Endothelial cell of umbilical vein (primary cell): Measurements from ENCODE around the gene ADAP1. TPM values are rescaled to one million over a fixed set of nuclear protein-coding genes. Genes with fewer than 3 reads are reported as not detected.

Experiments
- BruUV-seq: library from RNA; stranded (reverse); fragments of 400-500 nt; replicated peaks from 2 replicates; lab custom pipeline; 2021; lab: Mats Ljungman, UMichigan
- CTCF ChIA-PET: fragments of 300-600, 350-600 bp; sonication (Branson Sonifier 250); formaldehyde crosslinking; loops from one replicate; lab custom pipeline; 2021; ENCODE audit warnings: antibody characterized with exemption, inconsistent platforms; lab: Charles Lee
- POLR2A ChIA-PET: fragments of 300-600, 350-600 bp; sonication (Branson Sonifier 250); formaldehyde crosslinking; loops from one replicate; lab custom pipeline; 2021; ENCODE audit warnings: antibody characterized with exemption, inconsistent platforms; lab: Charles Lee
- DNase-seq: peaks from one replicate; pipeline ENCODE4 v3.0.0-alpha.2; 2011; ENCODE audit warnings: low read depth, low spot score
- FAIRE-seq: peaks from 2 replicates; lab custom pipeline; 2011; peaks lifted over from hg19 to GRCh38; lab: Jason Lieb, UNC
- H2AFZ ChIP-seq: 2 replicates; pipeline ENCODE4 v1.6.0; 2012; ENCODE audit warnings: low read depth, low read length, control low read depth, inconsistent platforms
- H3K27ac ChIP-seq: 2 replicates; pipeline ENCODE4 v1.5.1; 2011; ENCODE audit warnings: low read depth, mild to moderate bottlenecking, control low read depth, low read length, moderate library complexity; ENCODE audit not compliant: insufficient read depth
- H3K27me3 ChIP-seq, 2 experiments: 2 replicates each; pipeline versions ENCODE4 v1.6.0 to v1.6.1; 2011; ENCODE audit warnings: low read length in 2 of 2, mixed read lengths in 1 of 2; ENCODE audit not compliant: control insufficient read depth in 2 of 2, insufficient read depth in 2 of 2
- H3K36me3 ChIP-seq, 2 experiments: 2 replicates in 1 of 2; 3 replicates in 1 of 2; pipeline ENCODE4 v1.5.1; 2011; ENCODE audit warnings: low read length in 2 of 2, mild to moderate bottlenecking in 1 of 2, moderate library complexity in 1 of 2; ENCODE audit not compliant: control insufficient read depth in 2 of 2, insufficient read depth in 2 of 2; ENCODE audit errors: extremely low read depth in 1 of 2
- H3K4me1 ChIP-seq: 3 replicates; pipeline ENCODE4 v1.5.1; 2011; ENCODE audit warnings: mild to moderate bottlenecking, low read length; ENCODE audit not compliant: control insufficient read depth, insufficient read depth; ENCODE audit errors: extremely low read depth
- H3K4me2 ChIP-seq: 2 replicates; pipeline ENCODE4 v1.6.1; 2011; ENCODE audit warnings: low read length, control low read depth, mixed read lengths; ENCODE audit not compliant: insufficient read depth
- H3K4me3 ChIP-seq, 3 experiments: fragments of 200-600 bp in 1 of 3; sonication (generic), shearing (Covaris generic) in 1 of 3; replicated peaks in 1 of 3; 2 replicates each; pipeline ENCODE4 v1.5.1; 2011 to 2016; ENCODE audit warnings: control low read depth in 3 of 3, low read length in 3 of 3, mild to moderate bottlenecking in 2 of 3, inconsistent platforms in 1 of 3, low read depth in 1 of 3, moderate library complexity in 1 of 3; ENCODE audit not compliant: insufficient read depth in 1 of 3
- H3K79me2 ChIP-seq: 2 replicates; pipeline ENCODE4 v1.6.0; 2012; ENCODE audit warnings: low read length, inconsistent platforms; ENCODE audit not compliant: control insufficient read depth, insufficient read depth
- H3K9ac ChIP-seq: replicated peaks from 2 replicates; pipeline ENCODE3; 2011; ENCODE audit warnings: low read length, control low read depth; ENCODE audit not compliant: insufficient read depth; ENCODE audit errors: extremely low read depth
- H3K9me1 ChIP-seq: replicated peaks from 3 replicates; pipeline ENCODE4 v1.6.0; 2011; ENCODE audit warnings: mild to moderate bottlenecking, low read length; ENCODE audit not compliant: control insufficient read depth, insufficient read depth; ENCODE audit errors: extremely low read depth
- H3K9me3 ChIP-seq: replicated peaks from 2 replicates; pipeline ENCODE4 v1.5.1; 2012; ENCODE audit warnings: low read length, inconsistent platforms; ENCODE audit not compliant: control insufficient read depth, insufficient read depth
- H4K20me1 ChIP-seq: replicated peaks from 2 replicates; pipeline ENCODE3; 2011; ENCODE audit warnings: mild to moderate bottlenecking, low read length; ENCODE audit not compliant: control insufficient read depth, insufficient read depth; ENCODE audit errors: extremely low read depth
- CTCF ChIP-seq, 2 donors: IDR thresholded peaks; 1 replicate in 1 of 2; 2 replicates in 1 of 2; pipeline ENCODE4 v1.5.1; 2011; ENCODE audit warnings: low read length in 2 of 2, mild to moderate bottlenecking in 2 of 2, moderate library complexity in 2 of 2, control low read depth in 1 of 2, inconsistent platforms in 1 of 2, low read depth in 1 of 2; ENCODE audit not compliant: insufficient read depth in 1 of 2; ENCODE audit errors: extremely low read depth in 1 of 2
- EZH2 ChIP-seq: IDR thresholded peaks from 2 replicates; pipeline ENCODE4 v1.6.1; 2012; ENCODE audit warnings: borderline replicate concordance, low read depth, mild to moderate bottlenecking, moderate library complexity, low read length, inconsistent platforms; ENCODE audit not compliant: severe bottlenecking
- FOS ChIP-seq: IDR thresholded peaks from 2 replicates; pipeline ENCODE4 v1.6.1; 2011; ENCODE audit warnings: mild to moderate bottlenecking, low read length, moderate library complexity, borderline replicate concordance; ENCODE audit not compliant: insufficient read depth
- GATA2 ChIP-seq: IDR thresholded peaks from 2 replicates; pipeline ENCODE4 v1.7.0; 2011; ENCODE audit warnings: low read depth, mild to moderate bottlenecking, moderate library complexity, mixed read lengths, low read length; ENCODE audit not compliant: insufficient read length, insufficient read depth
- JUN ChIP-seq: IDR thresholded peaks from 2 replicates; pipeline ENCODE4 v1.6.1; 2011; ENCODE audit warnings: borderline replicate concordance, low read depth; ENCODE audit not compliant: insufficient read length, insufficient read depth
- MAX ChIP-seq: IDR thresholded peaks from 2 replicates; pipeline ENCODE4 v1.6.1; 2011; ENCODE audit not compliant: insufficient read depth, insufficient read length
- POLR2A ChIP-seq: IDR thresholded peaks from 2 replicates; pipeline ENCODE4 v1.6.1; 2012; ENCODE audit warnings: low read depth, mild to moderate bottlenecking, control low read depth, low read length
- POLR2AphosphoS5 ChIP-seq: IDR thresholded peaks from 2 replicates; pipeline ENCODE4 v1.6.1; 2012; ENCODE audit warnings: low read depth, mild to moderate bottlenecking, control low read depth, low read length, moderate library complexity; ENCODE audit not compliant: insufficient read depth
- dilution Hi-C: fragments of 300-500 bp; cut with MboI; formaldehyde crosslinking; loops from one replicate; pipeline ENCODE4 v1.15.0; 2019; ENCODE audit warnings: low sequenced_read_pairs; ENCODE audit not compliant: extremely low pct_ligation_motif_present
- intact Hi-C: fragments of 100-400 bp; cut with micrococcal nuclease; formaldehyde crosslinking; loops from one replicate; pipeline ENCODE4 v1.10.0; 2022
- polyA plus RNA-seq, 4 experiments: library from polyadenylated mRNA; depleted of rRNA in 3 of 4; stranded (reverse) in 3 of 4; unstranded in 1 of 4; fragments of >200 nt; gene quantifications; 2 replicates each; pipeline versions ENCODE4 v1.2.1 to v1.2.3, GENCODE V29; 2011 to 2012; ENCODE audit warnings: missing spikeins in 1 of 4
- total RNA-seq: library from RNA; stranded (reverse); gene quantifications from 2 replicates; pipeline ENCODE4 v1.2.3, GENCODE V29; 2021

ADAP1 gene
- total and polyA plus RNA-seq, 2 donors (not counting 3 experiments of a cell fraction or from before 2014, with no cell fraction given), result 0.49 to 0.58 TPM

GRCh38 chr7:906776-907157, 47.7 kb downstream of the ADAP1 start:
- no peaks in the 10 kb centered on the region for H3K4me1 ChIP-seq

More at GRCh38 chr7:906776-907157, 47.7 kb downstream of the ADAP1 start:
- no peak overlapping the region for H3K4me2 ChIP-seq
- H3K9me3 ChIP-seq, result no peaks in the 10 kb centered on the region
- H2AFZ ChIP-seq, result no peak overlapping the region
- no TSS peak for BruUV-seq
- no peak overlapping the region for H3K9ac ChIP-seq
- H3K27me3 ChIP-seq, result peaks cover 6 to 11% of the 10 kb centered on the region in 2 experiments
- H3K79me2 ChIP-seq, result no peaks in the 10 kb centered on the region
- H3K9me1 ChIP-seq, result no peaks in the 10 kb centered on the region
- H3K4me3 ChIP-seq, result no peak overlapping the region
- TF ChIP-seq CTCF (IDR thresholded peaks at IDR 0.05; ENCODE audit: extremely low read depth in 1 of 2, insufficient read depth in 1 of 2, low read depth in 1 of 2, low read length in 2 of 2) (no peak), MAX (no peak), EZH2 (no peak), FOS (no peak), POLR2AphosphoS5 (no peak), GATA2 (no peak), POLR2A (no peak), JUN (no peak)
- H4K20me1 ChIP-seq, result no peaks in the 10 kb centered on the region
- no peak overlapping the region for H3K27ac ChIP-seq
- FAIRE-seq (no peak), DNase-seq (no peak)
- POLR2A ChIA-PET, result no interaction called here
- CTCF ChIA-PET, result interaction anchor here (1.6 to 2.2 kb wide), 3 partner anchors 47 to 270 kb away, joined by 5 to 9 read pairs (median 9); partner anchors contain the start of gene ADAP1
- no peaks in the 10 kb centered on the region for H3K36me3 ChIP-seq
- dilution Hi-C loops, result no loop called here
- intact Hi-C loops, result loop anchor here (5.0 kb wide), 1 partner anchor 156 kb away; no protein-coding TSS in a partner anchor
